K562 (cell line): ENCODE results near the gene TPX2. TPM values are rescaled to one million over a fixed set of nuclear protein-coding genes. Genes with fewer than 3 reads are reported as not detected.
A peak's percentile ranks its signal among the peaks of the same experiment; 100 is the strongest.

Source experiments
- CC2D1A ChIP-seq: fragments of 450-650 bp; IDR thresholded peaks from 2 replicates; pipeline ENCODE4 v1.6.1; 2017; ENCODE audit warnings: mild to moderate bottlenecking
- CHD2 ChIP-seq: IDR thresholded peaks from 2 replicates; pipeline ENCODE4 v1.6.1; 2011; ENCODE audit warnings: low read depth, low read length
- HMGN3 ChIP-seq: IDR thresholded peaks from 2 replicates; pipeline ENCODE4 v1.6.1; 2011; ENCODE audit warnings: borderline replicate concordance, low read depth, mild to moderate bottlenecking, mixed read lengths, low read length; ENCODE audit not compliant: insufficient read length; ENCODE audit errors: extremely low read depth
- KAT8 ChIP-seq: fragments of 450-650 bp; IDR thresholded peaks from 2 replicates; pipeline ENCODE4 v1.6.1; 2016; ENCODE audit warnings: low read depth, mild to moderate bottlenecking
- KDM1A ChIP-seq, 2 experiments: fragments of 450-650 bp; IDR thresholded peaks; 2 replicates each; pipeline ENCODE4 v1.6.1; 2016; ENCODE audit warnings: mild to moderate bottlenecking in 2 of 2
- KLF6 ChIP-seq: fragments of 250-450 bp; sonication (Bioruptor Pico); IDR thresholded peaks from 2 replicates; pipeline ENCODE4 v1.4.0; 2020; ENCODE audit warnings: mild to moderate bottlenecking, moderate library complexity, borderline replicate concordance
- MTF1 ChIP-seq: fragments of 250-450 bp; sonication (Bioruptor Pico); IDR thresholded peaks from 2 replicates; pipeline ENCODE4 v1.9.0; 2021; ENCODE audit warnings: moderate library complexity, mild to moderate bottlenecking, inconsistent platforms, borderline replicate concordance
- NRF1 ChIP-seq, 2 experiments: fragments of 450-650 bp; IDR thresholded peaks in 1 of 2; conservative IDR thresholded peaks in 1 of 2; 2 replicates each; pipeline ENCODE4 v1.6.1; 2014; ENCODE audit warnings: mild to moderate bottlenecking in 2 of 2
- RBM17 ChIP-seq: fragments of 200-400 bp; formaldehyde crosslinking; IDR thresholded peaks from 2 replicates; pipeline ENCODE4 v1.6.1; 2017; ENCODE audit warnings: low read depth, mild to moderate bottlenecking, low read length, borderline replicate concordance
- TAF9B ChIP-seq: fragments of 450-650 bp; IDR thresholded peaks from 2 replicates; pipeline ENCODE4 v1.6.1; 2018; ENCODE audit warnings: mild to moderate bottlenecking; ENCODE audit not compliant: partially characterized antibody
- TARDBP ChIP-seq: fragments of 450-650 bp; IDR thresholded peaks from 2 replicates; pipeline ENCODE4 v1.6.1; 2016
- ZNF197 ChIP-seq: fragments of 200-800 bp; sonication (Bioruptor generic); IDR thresholded peaks from 2 replicates; pipeline ENCODE4 v1.6.1; 2016; ENCODE audit warnings: low read depth, missing genetic modification characterization, missing compliant biosample characterization
- polyA plus RNA-seq, 8 experiments: library from polyadenylated mRNA; depleted of rRNA in 4 of 8; stranded (reverse) in 5 of 8; unstranded in 3 of 8; fragments of >200 nt; fragmentation: Nextera tagmentation in 2 of 8; fragmentation: Illumina TruSeq in 1 of 8; extraction: Ambion mirVana in 2 of 8; extraction: Trizol in 1 of 8; gene quantifications; 2 replicates each; pipeline versions ENCODE4 v1.2.1 to v1.2.3, GENCODE V29; 2011 to 2014; ENCODE audit warnings: inconsistent platforms in 1 of 8, missing spikeins in 1 of 8
- total RNA-seq, 7 experiments: library from RNA; depleted of rRNA in 6 of 7; stranded (reverse); fragments of >200 nt in 6 of 7; fragmentation: Illumina TruSeq in 2 of 7; extraction: Trizol in 2 of 7; gene quantifications; 2 replicates each; pipeline versions ENCODE4 v1.2.1 to v1.2.3, GENCODE V29; 2011 to 2021; ENCODE audit warnings: low replicate concordance in 1 of 7
- TF ChIP-seq, protein P1 (sequence below): fragments of 250-450 bp; sonication (Bioruptor Pico); IDR thresholded peaks from 2 replicates; pipeline ENCODE4 v1.8.0; 2022; ENCODE audit warnings: moderate library complexity, mild to moderate bottlenecking, inconsistent platforms
- TF ChIP-seq, protein P2 (sequence below): IDR thresholded peaks from 2 replicates; pipeline ENCODE4 v1.6.1; 2011; ENCODE audit warnings: borderline replicate concordance, low read depth, mild to moderate bottlenecking, moderate library complexity, low read length; ENCODE audit not compliant: insufficient read depth, poor library complexity, severe bottlenecking
- TF ChIP-seq, protein P3 (sequence below): fragments of 250-450 bp; sonication (Bioruptor Pico); IDR thresholded peaks from 2 replicates; pipeline ENCODE4 v1.9.0; 2021; ENCODE audit warnings: mild to moderate bottlenecking, inconsistent platforms

Gene TPX2
- total and polyA plus RNA-seq, 9 of the 15 experiments (the other 6 are each of a cell fraction or from before 2014, with no cell fraction given) = 48.0 to 241 (median 133) TPM

DNA sequence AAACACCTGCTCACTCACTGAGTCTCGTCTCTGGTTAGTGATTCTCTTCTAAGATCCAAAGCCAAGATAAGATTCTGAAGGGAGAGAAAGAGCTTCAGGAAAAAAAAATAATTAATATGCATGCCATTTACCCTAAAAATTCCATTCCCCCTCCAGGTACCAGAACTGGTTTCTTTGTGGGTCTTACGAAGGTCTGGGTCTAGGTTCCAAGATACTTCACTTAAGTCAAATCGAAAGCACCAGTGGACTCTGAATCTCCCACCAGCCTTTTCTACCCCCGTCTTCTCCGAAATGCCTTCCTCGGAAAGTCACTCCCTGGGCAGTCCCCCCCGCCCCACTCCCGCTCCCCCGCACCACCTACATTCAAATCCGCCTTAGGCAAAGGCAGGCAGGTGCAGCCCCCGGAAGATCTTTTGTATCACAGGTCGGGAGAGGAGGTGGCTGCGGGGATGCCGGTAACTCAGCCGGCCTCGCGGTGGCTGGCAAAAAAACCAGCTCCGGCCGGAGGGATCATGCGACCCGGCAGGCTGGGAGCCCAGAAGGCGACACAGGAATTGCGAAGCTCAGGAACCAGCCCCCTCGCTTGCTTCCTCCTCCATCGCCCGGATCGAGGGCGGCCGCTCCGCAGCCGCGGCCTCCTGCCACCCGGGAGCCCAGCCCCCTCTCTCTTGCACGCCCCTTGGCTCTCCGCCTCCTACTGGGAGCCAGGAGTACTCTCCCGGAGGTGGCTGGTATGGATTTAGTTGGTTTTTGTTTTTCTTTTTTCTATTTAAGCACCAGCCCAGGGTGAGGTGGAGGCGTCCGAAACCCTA lies 16.6 kb upstream of the TPX2 start, which contains the start of gene BCL2L1 (continued):
- TF ChIP-seq, protein P1, sequence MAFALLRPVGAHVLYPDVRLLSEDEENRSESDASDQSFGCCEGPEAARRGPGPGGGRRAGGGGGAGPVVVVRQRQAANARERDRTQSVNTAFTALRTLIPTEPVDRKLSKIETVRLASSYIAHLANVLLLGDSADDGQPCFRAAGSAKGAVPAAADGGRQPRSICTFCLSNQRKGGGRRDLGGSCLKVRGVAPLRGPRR = no peak
- TF ChIP-seq, protein P2, sequence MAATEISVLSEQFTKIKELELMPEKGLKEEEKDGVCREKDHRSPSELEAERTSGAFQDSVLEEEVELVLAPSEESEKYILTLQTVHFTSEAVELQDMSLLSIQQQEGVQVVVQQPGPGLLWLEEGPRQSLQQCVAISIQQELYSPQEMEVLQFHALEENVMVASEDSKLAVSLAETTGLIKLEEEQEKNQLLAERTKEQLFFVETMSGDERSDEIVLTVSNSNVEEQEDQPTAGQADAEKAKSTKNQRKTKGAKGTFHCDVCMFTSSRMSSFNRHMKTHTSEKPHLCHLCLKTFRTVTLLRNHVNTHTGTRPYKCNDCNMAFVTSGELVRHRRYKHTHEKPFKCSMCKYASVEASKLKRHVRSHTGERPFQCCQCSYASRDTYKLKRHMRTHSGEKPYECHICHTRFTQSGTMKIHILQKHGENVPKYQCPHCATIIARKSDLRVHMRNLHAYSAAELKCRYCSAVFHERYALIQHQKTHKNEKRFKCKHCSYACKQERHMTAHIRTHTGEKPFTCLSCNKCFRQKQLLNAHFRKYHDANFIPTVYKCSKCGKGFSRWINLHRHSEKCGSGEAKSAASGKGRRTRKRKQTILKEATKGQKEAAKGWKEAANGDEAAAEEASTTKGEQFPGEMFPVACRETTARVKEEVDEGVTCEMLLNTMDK = peak; percentile 86
- TF ChIP-seq TAF9B (peak; percentile 42), KLF6 (CRISPR knock-in tag) (no peak), MTF1 (CRISPR knock-in tag) (no peak), RBM17 (no peak), NRF1 (conservative IDR thresholded peaks at IDR 0.05 in 1 of 2, IDR thresholded peaks at IDR 0.05 in 1 of 2) (no peak), ZNF197 (CRISPR knock-in tag) (no peak), KAT8 (no peak), CC2D1A (no peak), KDM1A (IDR thresholded peaks at IDR 0.05) (0 out of 4 replicates have a peak, but pooled peaks of 1 of the 2 experiments have one; percentile 13), HMGN3 (peak; percentile 39), TARDBP (peak; percentile 19; the same call in 1 of the 2 replicates), CHD2 (0 out of 2 replicates have a peak, but pooled peaks have one; percentile 38)
- TF ChIP-seq, protein P3, sequence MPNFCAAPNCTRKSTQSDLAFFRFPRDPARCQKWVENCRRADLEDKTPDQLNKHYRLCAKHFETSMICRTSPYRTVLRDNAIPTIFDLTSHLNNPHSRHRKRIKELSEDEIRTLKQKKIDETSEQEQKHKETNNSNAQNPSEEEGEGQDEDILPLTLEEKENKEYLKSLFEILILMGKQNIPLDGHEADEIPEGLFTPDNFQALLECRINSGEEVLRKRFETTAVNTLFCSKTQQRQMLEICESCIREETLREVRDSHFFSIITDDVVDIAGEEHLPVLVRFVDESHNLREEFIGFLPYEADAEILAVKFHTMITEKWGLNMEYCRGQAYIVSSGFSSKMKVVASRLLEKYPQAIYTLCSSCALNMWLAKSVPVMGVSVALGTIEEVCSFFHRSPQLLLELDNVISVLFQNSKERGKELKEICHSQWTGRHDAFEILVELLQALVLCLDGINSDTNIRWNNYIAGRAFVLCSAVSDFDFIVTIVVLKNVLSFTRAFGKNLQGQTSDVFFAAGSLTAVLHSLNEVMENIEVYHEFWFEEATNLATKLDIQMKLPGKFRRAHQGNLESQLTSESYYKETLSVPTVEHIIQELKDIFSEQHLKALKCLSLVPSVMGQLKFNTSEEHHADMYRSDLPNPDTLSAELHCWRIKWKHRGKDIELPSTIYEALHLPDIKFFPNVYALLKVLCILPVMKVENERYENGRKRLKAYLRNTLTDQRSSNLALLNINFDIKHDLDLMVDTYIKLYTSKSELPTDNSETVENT (CRISPR knock-in tag) = 0 out of 2 replicates have a peak, but pooled peaks have one; percentile 28
